NCI-H82 treated with DMSO at 0.1 percent for 48 hours (cell line): ENCODE results near the gene STEAP2.
A peak's percentile ranks its signal among the peaks of the same experiment; 100 is the strongest.

Experiments
- DNase-seq: peaks from one replicate; lab custom pipeline; 2025; ENCODE audit not compliant: unreplicated experiment; lab: John Stamatoyannopoulos, UW

STEAP2 gene

GRCh38 chr7:90192876-90193750 lies 18.4 kb upstream of the STEAP2 start:
- no peak for DNase-seq

DNA sequence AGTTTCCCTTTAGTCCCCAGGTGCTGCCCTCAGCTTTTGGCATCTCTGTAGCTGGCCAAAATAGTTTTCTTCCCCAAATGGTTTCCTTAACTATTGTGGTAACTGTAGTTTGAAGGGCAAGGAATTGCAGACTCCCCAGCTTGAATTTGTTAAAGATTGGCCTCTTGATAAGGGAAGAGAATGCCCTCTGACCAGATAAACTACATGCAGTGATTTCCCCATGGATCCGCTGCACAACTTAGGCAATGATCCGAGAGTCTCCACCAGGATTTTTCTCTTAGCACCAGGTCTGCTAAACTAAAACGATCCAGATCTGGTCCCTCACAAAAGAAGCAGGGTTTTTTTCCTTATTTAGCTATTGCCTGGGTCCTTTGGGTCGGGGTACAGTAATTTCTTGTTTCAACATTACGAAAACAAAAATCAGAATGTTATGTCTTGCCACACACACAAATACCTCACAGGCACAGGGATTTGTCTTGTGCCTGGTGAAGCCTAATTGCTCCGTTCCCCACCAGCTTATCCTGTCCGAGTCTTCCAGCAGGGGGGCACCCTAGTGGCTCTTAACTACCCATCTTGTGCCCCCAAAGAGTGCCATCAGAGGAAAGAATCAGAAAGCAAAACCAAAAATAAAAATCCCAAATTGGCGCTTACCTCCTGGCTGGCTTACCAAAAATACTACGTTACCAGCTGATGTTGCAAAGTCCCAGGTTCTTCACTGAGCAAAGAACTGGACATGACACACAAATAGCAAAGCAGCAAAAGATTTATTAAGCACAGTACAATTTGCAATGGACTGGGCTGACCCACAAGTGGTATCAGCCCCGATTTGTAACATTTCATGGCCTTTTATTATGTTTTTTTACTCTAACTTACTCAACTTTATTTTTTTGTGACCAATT lies 16.4 kb upstream of the STEAP2 start:
- DNase-seq = no peak

- DNase-seq = no peak
These were observed 9.9 kb upstream of the STEAP2 start for GRCh38 chr7:90201500-90202195.

GRCh38 chr7:90207956-90208355 lies 3.6 kb upstream of the STEAP2 start:
- DNase-seq = no peak

- no peak for DNase-seq
These were observed 1.8 kb upstream of the STEAP2 start for GRCh38 chr7:90209776-90210175.

DNA sequence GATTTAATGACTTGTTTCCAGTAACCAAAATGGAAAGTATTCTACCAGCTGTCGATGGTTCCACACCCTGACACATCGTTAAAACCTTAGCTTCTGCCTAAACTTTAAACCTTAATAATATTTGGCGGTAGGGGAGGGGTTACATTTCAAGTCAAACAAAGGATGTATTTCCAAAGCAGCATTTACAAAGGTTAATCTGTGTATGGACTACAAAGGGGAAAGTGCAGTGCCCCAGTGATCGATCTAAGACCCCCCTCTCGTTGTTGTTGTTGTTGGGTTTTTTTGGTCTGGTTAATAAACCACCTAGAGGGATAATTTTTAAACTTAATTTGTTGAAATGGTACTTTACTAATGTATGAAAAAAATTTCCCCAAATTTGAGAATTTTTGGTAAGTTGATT lies 1.1 kb upstream of the STEAP2 start:
- no peak for DNase-seq

- DNase-seq = no peak
These were observed 559 bp upstream of the STEAP2 start for GRCh38 chr7:90210981-90211380.

- DNase-seq = no peak
These were observed 582 bp downstream of the STEAP2 start for GRCh38 chr7:90212149-90212495.

DNA sequence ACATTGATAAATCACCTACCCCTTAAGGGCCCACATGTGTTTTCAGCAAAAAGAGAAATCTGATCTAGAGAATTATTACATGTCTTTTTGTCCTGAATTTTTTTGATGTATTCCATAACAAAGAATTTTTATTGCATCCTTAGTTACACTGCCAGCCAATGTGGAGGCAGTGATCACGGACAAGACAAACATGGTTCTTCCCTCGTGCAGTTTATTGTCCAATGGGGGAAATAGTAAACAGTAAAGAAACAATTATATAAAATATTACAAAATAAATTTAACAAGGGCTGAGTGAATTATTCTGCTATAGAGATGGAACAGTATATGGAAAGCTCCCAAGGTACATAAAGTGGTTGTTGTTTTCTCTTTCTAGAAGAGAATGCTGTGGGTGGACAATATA lies 2.0 kb downstream of the STEAP2 start:
- no peak for DNase-seq

DNA sequence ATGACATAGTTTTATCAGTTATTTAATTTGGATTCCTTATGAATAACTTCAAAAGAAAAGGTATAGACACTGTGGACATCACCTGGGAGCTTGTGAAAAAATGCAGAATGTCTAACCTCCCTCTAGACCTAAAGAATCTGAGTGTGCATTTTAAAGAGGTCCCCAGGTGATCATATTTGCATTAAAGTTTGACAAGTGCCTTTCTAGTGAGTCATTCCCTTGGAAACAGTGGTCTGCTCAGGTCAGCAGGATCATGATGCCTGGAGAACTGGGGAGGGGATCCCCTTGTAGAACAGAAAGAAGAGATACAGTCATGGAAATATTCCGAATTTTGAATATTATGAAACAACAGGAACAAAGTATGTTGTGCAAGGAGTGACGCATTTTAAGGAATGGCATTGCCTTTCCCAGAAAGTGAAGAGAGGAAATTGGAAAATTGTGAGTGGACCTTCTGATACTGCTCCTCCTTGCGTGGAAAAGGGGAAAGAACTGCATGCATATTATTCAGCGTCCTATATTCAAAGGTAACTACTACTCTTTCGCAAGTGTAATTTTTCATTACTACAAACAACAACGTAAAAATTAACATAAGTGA lies 4.6 kb downstream of the STEAP2 start:
- DNase-seq = no peak

- no peak for DNase-seq
These were observed 5.2 kb downstream of the STEAP2 start for GRCh38 chr7:90216771-90217170.

GRCh38 chr7:90222390-90222789 lies 10.8 kb downstream of the STEAP2 start:
- no peak for DNase-seq

DNA sequence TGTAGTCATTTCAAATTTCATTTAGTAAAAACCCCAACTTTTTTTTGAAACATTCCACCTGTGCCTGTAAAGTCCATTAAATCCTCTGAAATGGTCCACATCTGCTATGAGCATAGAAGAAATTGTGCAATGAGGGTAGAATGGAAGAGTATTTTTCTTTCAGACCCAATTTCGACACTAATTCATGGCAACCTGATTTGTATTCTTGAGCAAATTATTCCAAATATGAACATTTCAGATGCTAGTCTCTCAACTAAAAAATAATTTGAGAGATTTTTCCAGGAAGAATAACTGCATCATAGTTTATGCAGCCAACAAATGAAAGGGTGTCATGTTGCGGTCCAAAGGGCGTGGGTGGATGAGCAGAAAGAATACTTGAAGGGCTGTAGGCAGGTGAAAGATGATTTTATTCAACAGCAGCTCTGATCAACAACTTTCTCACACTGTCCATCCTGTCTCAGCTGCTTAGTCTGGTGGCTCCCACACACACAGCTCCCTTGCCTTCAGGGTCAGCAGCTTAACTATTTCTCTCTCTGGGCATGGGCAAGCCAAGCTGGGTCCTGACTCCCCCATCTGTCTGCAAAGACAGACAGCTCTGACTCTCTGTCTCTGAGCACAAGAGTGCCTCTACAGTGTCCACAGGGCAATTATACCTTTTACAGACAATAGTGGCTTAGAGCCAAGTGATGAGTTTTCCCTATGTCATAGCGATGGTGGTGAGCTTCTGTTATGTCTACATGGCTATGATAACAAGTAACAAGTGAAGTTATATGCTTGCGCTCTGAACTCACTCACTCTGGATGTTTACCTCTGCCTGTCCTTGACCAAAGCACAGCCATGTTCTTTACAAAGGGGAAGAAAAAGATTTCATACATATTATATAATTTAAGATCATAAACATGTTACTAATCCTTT lies 11.5 kb downstream of the STEAP2 start:
- DNase-seq = no peak

- no peak for DNase-seq
These were observed 12.7 kb downstream of the STEAP2 start for GRCh38 chr7:90224195-90224594.

GRCh38 chr7:90225181-90225580 lies 13.6 kb downstream of the STEAP2 start:
- peak; percentile 42 for DNase-seq

- no peak for DNase-seq
These were observed 14.1 kb downstream of the STEAP2 start for GRCh38 chr7:90225601-90226000.

GRCh38 chr7:90227259-90227658 lies 15.7 kb downstream of the STEAP2 start:
- no peak for DNase-seq

DNA sequence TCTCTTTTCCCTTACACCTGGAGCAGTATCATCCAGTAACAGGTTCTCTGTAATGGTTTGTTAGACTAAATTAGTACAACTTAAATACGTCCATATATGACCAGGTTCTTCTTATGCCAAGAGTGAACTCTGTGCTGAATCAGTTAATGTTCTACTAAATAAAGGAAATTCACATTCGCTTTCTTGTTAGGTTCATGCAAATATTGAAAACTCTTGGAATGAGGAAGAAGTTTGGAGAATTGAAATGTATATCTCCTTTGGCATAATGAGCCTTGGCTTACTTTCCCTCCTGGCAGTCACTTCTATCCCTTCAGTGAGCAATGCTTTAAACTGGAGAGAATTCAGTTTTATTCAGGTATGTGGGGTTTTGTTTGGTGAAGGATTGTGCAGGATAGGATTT lies 18.1 kb downstream of the STEAP2 start:
- DNase-seq = no peak

DNA sequence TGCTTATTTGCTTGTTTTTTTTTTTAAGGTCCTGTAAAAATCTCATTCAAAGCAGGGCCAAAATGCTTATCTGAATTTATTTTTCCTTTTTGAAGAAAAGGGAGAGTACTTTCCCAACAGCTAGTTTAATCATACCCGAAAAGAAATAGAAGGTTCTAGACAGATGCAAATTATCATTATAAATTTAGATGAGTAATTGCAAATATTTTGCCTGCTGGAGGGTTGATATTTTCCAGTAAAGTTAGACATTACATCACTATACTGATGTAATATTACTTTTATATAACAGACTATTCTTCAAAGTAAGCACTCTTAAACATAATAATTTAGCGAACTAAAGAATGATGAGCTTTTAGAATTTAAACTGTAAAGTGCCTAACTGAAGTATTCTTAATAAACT lies 19.3 kb downstream of the STEAP2 start:
- no peak for DNase-seq

GRCh38 chr7:90231304-90231703 lies 19.8 kb downstream of the STEAP2 start:
- no peak for DNase-seq
